Measurements from ENCODE around the gene FMN1. TPM values are rescaled to one million over a fixed set of nuclear protein-coding genes. Genes with fewer than 3 reads are reported as not detected.

The FMN1 gene
- total RNA-seq, 4 donors from 2014 or later = 2.6 to 6.6 (median 4.2) TPM

GRCh38 chr15:33242165-33242564 lies 47.7 kb upstream of the FMN1 start:
- Histone ChIP-seq H3K4me3 (no peak overlapping the region), H3K36me3 (no peaks in the 10 kb centered on the region), H3K4me1 (no peaks in the 10 kb centered on the region), H3K27me3 (no peaks in the 10 kb centered on the region), H3K27ac (no peak overlapping the region), H3K9me3 (no peaks in the 10 kb centered on the region)
- TF ChIP-seq POLR2A (IDR thresholded peaks at IDR 0.05) (no peak), CTCF (IDR thresholded peaks at IDR 0.05 in 4 of 5, conservative IDR thresholded peaks at IDR 0.05 in 1 of 5) (no peak)
- intact Hi-C loops (cut with DNase I; ENCODE audit: low total_unique reads) (no loop called here), in situ Hi-C loops (cut with MboI; ENCODE audit: low sequenced_read_pairs in 4 of 4) (no loop called here)
- no peak for DNase-seq
- ATAC-seq = no peak

- Histone ChIP-seq H3K4me3 (no peak overlapping the region), H3K36me3 (no peaks in the 10 kb centered on the region), H3K27ac (no peak overlapping the region), H3K27me3 (no peaks in the 10 kb centered on the region), H3K4me1 (no peaks in the 10 kb centered on the region), H3K9me3 (no peaks in the 10 kb centered on the region)
- intact Hi-C loops (cut with DNase I; ENCODE audit: low total_unique reads) (no loop called here), in situ Hi-C loops (cut with MboI; ENCODE audit: low sequenced_read_pairs in 4 of 4) (no loop called here)
- DNase-seq = no peak
- ATAC-seq = no peak
- no peak for TF ChIP-seq POLR2A (IDR thresholded peaks at IDR 0.05)
- no peak for TF ChIP-seq CTCF (IDR thresholded peaks at IDR 0.05 in 4 of 5, conservative IDR thresholded peaks at IDR 0.05 in 1 of 5)
These were observed 42.5 kb upstream of the FMN1 start for GRCh38 chr15:33236841-33237509.

- Histone ChIP-seq H3K36me3 (no peaks in the 10 kb centered on the region), H3K9me3 (no peaks in the 10 kb centered on the region), H3K27ac (no peak overlapping the region), H3K4me3 (no peak overlapping the region), H3K4me1 (no peaks in the 10 kb centered on the region), H3K27me3 (no peaks in the 10 kb centered on the region)
- intact Hi-C loops (cut with DNase I; ENCODE audit: low total_unique reads) (no loop called here), in situ Hi-C loops (cut with MboI; ENCODE audit: low sequenced_read_pairs in 4 of 4) (no loop called here)
- DNase-seq = no peak
- no peak for ATAC-seq
- TF ChIP-seq POLR2A (IDR thresholded peaks at IDR 0.05) (no peak), CTCF (IDR thresholded peaks at IDR 0.05 in 4 of 5, conservative IDR thresholded peaks at IDR 0.05 in 1 of 5) (peak in 1 of 5 experiments; percentile 35)
These were observed 39.5 kb upstream of the FMN1 start for GRCh38 chr15:33234020-33234461.

- Histone ChIP-seq H3K9me3 (no peaks in the 10 kb centered on the region), H3K27me3 (no peaks in the 10 kb centered on the region), H3K27ac (no peak overlapping the region), H3K4me3 (no peak overlapping the region), H3K4me1 (peaks cover 8% of the 10 kb centered on the region in 2 donors), H3K36me3 (no peaks in the 10 kb centered on the region)
- ATAC-seq (peak; percentile 80 to 85), DNase-seq (peak; percentile 31 to 37)
- in situ Hi-C loops (cut with MboI; ENCODE audit: low sequenced_read_pairs in 4 of 4) = no loop called here
- TF ChIP-seq CTCF (IDR thresholded peaks at IDR 0.05 in 4 of 5, conservative IDR thresholded peaks at IDR 0.05 in 1 of 5) = peak in 4 of 5 experiments; percentile 24 to 56 (median 32)
- TF ChIP-seq POLR2A (IDR thresholded peaks at IDR 0.05) = no peak
- intact Hi-C loops (cut with DNase I; ENCODE audit: low total_unique reads) = loop anchor here (1.0 to 10.0 kb wide), 2 partner anchors 66 to 142 kb away; no protein-coding TSS in a partner anchor
These were observed 32.2 kb upstream of the FMN1 start for GRCh38 chr15:33226559-33227181.

All from gastrocnemius medialis (tissue), 4 donors.